K562 (cell line): ENCODE results near the gene GALK2. TPM values are rescaled to one million over a fixed set of nuclear protein-coding genes. Genes with fewer than 3 reads are reported as not detected.

ENCODE experiments used
- ASH1L ChIP-seq: fragments of 450-650 bp; IDR thresholded peaks from 2 replicates; pipeline ENCODE4 v1.6.1; 2018; ENCODE audit warnings: borderline replicate concordance, mild to moderate bottlenecking, low read depth; ENCODE audit not compliant: partially characterized antibody
- CC2D1A ChIP-seq: fragments of 450-650 bp; IDR thresholded peaks from 2 replicates; pipeline ENCODE4 v1.6.1; 2017; ENCODE audit warnings: mild to moderate bottlenecking
- CCNT2 ChIP-seq: IDR thresholded peaks from 2 replicates; pipeline ENCODE4 v1.6.1; 2011; ENCODE audit warnings: borderline replicate concordance, low read depth, mild to moderate bottlenecking, moderate library complexity, mixed read lengths, low read length; ENCODE audit not compliant: insufficient read length; ENCODE audit errors: extremely low read depth
- DPF2 ChIP-seq: fragments of 450-650 bp; IDR thresholded peaks from 2 replicates; pipeline ENCODE4 v1.6.1; 2016
- GABPB2 ChIP-seq: fragments of 250-450 bp; sonication (Bioruptor Pico); conservative IDR thresholded peaks from 2 replicates; pipeline ENCODE4 v1.5.1; 2021; ENCODE audit warnings: mild to moderate bottlenecking
- L3MBTL2 ChIP-seq: fragments of 450-650 bp; IDR thresholded peaks from 2 replicates; pipeline ENCODE4 v1.6.1; 2016; ENCODE audit warnings: mild to moderate bottlenecking, moderate library complexity
- MCM2 ChIP-seq: fragments of 450-650 bp; IDR thresholded peaks from 2 replicates; pipeline ENCODE4 v1.6.1; 2017; ENCODE audit warnings: low read depth, mild to moderate bottlenecking
- MTA3 ChIP-seq: fragments of 450-650 bp; formaldehyde crosslinking; IDR thresholded peaks from 2 replicates; pipeline ENCODE4 v1.6.1; 2017; ENCODE audit warnings: mild to moderate bottlenecking, borderline replicate concordance
- MYBL2 ChIP-seq, 2 experiments: fragments of 450-650 bp in 1 of 2; sonication (generic) in 1 of 2; formaldehyde crosslinking in 1 of 2; IDR thresholded peaks; 2 replicates each; pipeline versions ENCODE4 v1.6.1 to v1.8.1; 2017 to 2022; ENCODE audit warnings: borderline replicate concordance in 1 of 2, inconsistent platforms in 1 of 2, low read depth in 1 of 2, mild to moderate bottlenecking in 1 of 2, missing genetic modification reagents in 1 of 2, moderate library complexity in 1 of 2
- RAD21 ChIP-seq, 2 experiments: fragments of 250-450 bp in 1 of 2; fragments of 450-650 bp in 1 of 2; sonication (Bioruptor Pico) in 1 of 2; formaldehyde crosslinking in 1 of 2; IDR thresholded peaks in 1 of 2; conservative IDR thresholded peaks in 1 of 2; 2 replicates each; pipeline versions ENCODE4 v1.4.0 to v1.8.0; 2020 to 2022; ENCODE audit warnings: mild to moderate bottlenecking in 2 of 2, moderate library complexity in 1 of 2
- RAD51 ChIP-seq: fragments of 450-650 bp; IDR thresholded peaks from 2 replicates; pipeline ENCODE4 v1.7.1; 2016; ENCODE audit warnings: low read depth, mild to moderate bottlenecking, borderline replicate concordance
- RBM39 ChIP-seq: fragments of 200-400 bp; formaldehyde crosslinking; optimal IDR thresholded peaks from 2 replicates; pipeline ENCODE3; 2018; ENCODE audit warnings: low read depth, low read length
- SAFB ChIP-seq: fragments of 200-400 bp; formaldehyde crosslinking; IDR thresholded peaks from 2 replicates; pipeline ENCODE4 v1.6.1; 2017; ENCODE audit warnings: low read depth, low read length, borderline replicate concordance
- SRSF3 ChIP-seq: fragments of 200-400 bp; formaldehyde crosslinking; IDR thresholded peaks from 2 replicates; pipeline ENCODE4 v1.6.1; 2016; ENCODE audit warnings: mild to moderate bottlenecking, low read length, moderate library complexity; ENCODE audit not compliant: insufficient read depth
- TBP ChIP-seq: optimal IDR thresholded peaks from 2 replicates; pipeline ENCODE3; 2011; ENCODE audit warnings: low read depth, low read length, improper control_type of control experiment
- ZKSCAN1 ChIP-seq: fragments of 150-350 bp; IDR thresholded peaks from 2 replicates; pipeline ENCODE4 v1.6.1; 2016; ENCODE audit warnings: low read depth, low read length
- ZNF165 ChIP-seq: fragments of 250-450 bp; sonication (Bioruptor Pico); IDR thresholded peaks from 2 replicates; pipeline ENCODE4 v1.4.0; 2020; ENCODE audit warnings: borderline replicate concordance
- ZNF184 ChIP-seq: sonication (generic); formaldehyde crosslinking; IDR thresholded peaks from 2 replicates; pipeline ENCODE4 v1.5.0; 2020; ENCODE audit warnings: missing genetic modification reagents
- ZNF77 ChIP-seq: fragments of 250-450 bp; sonication (Bioruptor Pico); IDR thresholded peaks from 2 replicates; pipeline ENCODE4 v1.5.0; 2020
- polyA plus RNA-seq, 8 experiments: library from polyadenylated mRNA; depleted of rRNA in 4 of 8; stranded (reverse) in 5 of 8; unstranded in 3 of 8; fragments of >200 nt; fragmentation: Nextera tagmentation in 2 of 8; fragmentation: Illumina TruSeq in 1 of 8; extraction: Ambion mirVana in 2 of 8; extraction: Trizol in 1 of 8; gene quantifications; 2 replicates each; pipeline versions ENCODE4 v1.2.1 to v1.2.3, GENCODE V29; 2011 to 2014; ENCODE audit warnings: inconsistent platforms in 1 of 8, missing spikeins in 1 of 8
- total RNA-seq, 7 experiments: library from RNA; depleted of rRNA in 6 of 7; stranded (reverse); fragments of >200 nt in 6 of 7; fragmentation: Illumina TruSeq in 2 of 7; extraction: Trizol in 2 of 7; gene quantifications; 2 replicates each; pipeline versions ENCODE4 v1.2.1 to v1.2.3, GENCODE V29; 2011 to 2021; ENCODE audit warnings: low replicate concordance in 1 of 7
- TF ChIP-seq, protein P1 (sequence below): fragments of 450-650 bp; IDR thresholded peaks from 2 replicates; pipeline ENCODE4 v1.6.1; 2016; ENCODE audit warnings: low read depth
- TF ChIP-seq, protein P2 (sequence below): fragments of 250-450 bp; sonication (Bioruptor Pico); IDR thresholded peaks from 2 replicates; pipeline ENCODE4 v1.5.0; 2021

The GALK2 gene
- total and polyA plus RNA-seq, 9 of the 15 experiments (the other 6 are each of a cell fraction or from before 2014, with no cell fraction given), result 32.8 to 82.0 (median 54.4) TPM

DNA sequence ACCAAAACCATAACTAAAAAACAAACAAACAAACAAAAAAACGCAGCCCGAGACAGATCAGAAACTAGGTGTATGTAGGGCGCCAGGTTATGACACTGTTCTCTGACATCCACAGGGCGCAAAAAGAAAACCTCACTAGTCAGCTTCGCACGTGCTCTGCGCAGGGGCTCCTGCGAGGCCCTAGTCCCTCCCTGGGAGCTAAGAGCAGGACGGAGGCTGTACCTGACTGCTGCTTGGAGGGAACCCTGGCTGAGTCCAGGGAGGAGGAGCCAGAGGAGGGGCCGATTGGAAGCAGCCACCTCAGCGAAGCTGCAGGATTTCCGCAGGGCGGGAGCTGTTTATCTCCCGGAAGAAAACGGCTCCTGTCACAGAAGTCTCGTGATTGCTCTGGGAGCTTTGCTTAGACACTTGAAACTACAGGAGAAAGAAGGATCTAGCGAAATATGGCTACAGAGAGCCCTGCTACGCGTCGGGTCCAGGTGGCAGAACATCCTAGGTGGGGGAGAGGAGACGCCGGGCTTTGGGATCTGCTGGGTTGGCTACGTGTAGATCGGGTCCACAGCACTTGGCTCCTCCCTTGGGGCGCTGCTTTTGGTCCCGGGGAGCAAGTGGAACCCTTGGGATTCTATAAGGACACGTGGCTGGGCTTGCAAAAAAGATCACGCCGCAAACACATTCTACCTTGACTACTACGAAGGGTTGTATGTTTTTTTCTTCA, at the start of gene GALK2 (continued):
- TF ChIP-seq, protein P1, sequence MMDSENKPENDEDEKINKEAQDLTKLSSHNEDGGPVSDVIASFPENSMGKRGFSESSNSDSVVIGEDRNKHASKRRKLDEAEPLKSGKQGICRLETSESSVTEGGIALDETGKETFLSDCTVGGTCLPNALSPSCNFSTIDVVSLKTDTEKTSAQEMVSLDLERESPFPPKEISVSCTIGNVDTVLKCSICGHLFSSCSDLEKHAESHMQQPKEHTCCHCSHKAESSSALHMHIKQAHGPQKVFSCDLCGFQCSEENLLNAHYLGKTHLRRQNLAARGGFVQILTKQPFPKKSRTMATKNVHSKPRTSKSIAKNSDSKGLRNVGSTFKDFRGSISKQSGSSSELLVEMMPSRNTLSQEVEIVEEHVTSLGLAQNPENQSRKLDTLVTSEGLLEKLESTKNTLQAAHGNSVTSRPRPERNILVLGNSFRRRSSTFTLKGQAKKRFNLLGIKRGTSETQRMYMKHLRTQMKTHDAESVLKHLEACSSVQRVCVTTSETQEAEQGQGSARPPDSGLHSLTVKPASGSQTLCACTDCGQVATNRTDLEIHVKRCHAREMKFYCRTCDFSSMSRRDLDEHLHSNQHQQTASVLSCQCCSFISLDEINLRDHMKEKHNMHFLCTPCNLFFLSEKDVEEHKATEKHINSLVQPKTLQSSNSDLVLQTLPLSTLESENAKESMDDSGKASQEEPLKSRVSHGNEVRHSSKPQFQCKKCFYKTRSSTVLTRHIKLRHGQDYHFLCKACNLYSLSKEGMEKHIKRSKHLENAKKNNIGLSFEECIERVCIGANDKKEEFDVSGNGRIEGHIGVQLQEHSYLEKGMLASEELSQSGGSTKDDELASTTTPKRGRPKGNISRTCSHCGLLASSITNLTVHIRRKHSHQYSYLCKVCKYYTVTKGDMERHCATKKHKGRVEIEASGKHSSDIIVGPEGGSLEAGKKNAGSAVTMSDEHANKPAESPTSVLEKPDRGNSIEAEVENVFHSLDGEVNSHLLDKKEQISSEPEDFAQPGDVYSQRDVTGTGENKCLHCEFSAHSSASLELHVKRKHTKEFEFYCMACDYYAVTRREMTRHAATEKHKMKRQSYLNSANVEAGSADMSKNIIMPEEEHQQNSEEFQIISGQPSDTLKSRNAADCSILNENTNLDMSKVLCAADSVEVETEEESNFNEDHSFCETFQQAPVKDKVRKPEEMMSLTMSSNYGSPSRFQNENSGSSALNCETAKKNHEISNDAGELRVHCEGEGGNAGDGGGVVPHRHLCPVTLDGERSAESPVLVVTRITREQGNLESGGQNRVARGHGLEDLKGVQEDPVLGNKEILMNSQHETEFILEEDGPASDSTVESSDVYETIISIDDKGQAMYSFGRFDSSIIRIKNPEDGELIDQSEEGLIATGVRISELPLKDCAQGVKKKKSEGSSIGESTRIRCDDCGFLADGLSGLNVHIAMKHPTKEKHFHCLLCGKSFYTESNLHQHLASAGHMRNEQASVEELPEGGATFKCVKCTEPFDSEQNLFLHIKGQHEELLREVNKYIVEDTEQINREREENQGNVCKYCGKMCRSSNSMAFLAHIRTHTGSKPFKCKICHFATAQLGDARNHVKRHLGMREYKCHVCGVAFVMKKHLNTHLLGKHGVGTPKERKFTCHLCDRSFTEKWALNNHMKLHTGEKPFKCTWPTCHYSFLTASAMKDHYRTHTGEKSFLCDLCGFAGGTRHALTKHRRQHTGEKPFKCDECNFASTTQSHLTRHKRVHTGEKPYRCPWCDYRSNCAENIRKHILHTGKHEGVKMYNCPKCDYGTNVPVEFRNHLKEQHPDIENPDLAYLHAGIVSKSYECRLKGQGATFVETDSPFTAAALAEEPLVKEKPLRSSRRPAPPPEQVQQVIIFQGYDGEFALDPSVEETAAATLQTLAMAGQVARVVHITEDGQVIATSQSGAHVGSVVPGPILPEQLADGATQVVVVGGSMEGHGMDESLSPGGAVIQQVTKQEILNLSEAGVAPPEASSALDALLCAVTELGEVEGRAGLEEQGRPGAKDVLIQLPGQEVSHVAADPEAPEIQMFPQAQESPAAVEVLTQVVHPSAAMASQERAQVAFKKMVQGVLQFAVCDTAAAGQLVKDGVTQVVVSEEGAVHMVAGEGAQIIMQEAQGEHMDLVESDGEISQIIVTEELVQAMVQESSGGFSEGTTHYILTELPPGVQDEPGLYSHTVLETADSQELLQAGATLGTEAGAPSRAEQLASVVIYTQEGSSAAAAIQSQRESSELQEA, result no peak
- TF ChIP-seq ZKSCAN1 (no peak), CC2D1A (peak; percentile 79), RAD21 (CRISPR knock-in tag; conservative IDR thresholded peaks at IDR 0.05 in 1 of 2, IDR thresholded peaks at IDR 0.05 in 1 of 2) (no peak), DPF2 (0 out of 2 replicates have a peak, but pooled peaks have one; percentile 13), ASH1L (no peak), MTA3 (peak; percentile 61; the same call in 1 of the 2 replicates), RAD51 (peak; percentile 36; the same call in 1 of the 2 replicates), RBM39 (no peak), MCM2 (no peak), ZNF184 (CRISPR knock-in tag) (no peak), SRSF3 (no peak), MYBL2 (IDR thresholded peaks at IDR 0.05; ENCODE audit: low read depth) (no peak), MYBL2 (CRISPR knock-in tag; IDR thresholded peaks at IDR 0.05; ENCODE audit: borderline replicate concordance) (no peak), SAFB (no peak), GABPB2 (no peak), TBP (peak; percentile 96), L3MBTL2 (peak; percentile 100), ZNF165 (CRISPR knock-in tag) (no peak), CCNT2 (peak; percentile 17), ZNF77 (CRISPR knock-in tag) (no peak)
- TF ChIP-seq, protein P2, sequence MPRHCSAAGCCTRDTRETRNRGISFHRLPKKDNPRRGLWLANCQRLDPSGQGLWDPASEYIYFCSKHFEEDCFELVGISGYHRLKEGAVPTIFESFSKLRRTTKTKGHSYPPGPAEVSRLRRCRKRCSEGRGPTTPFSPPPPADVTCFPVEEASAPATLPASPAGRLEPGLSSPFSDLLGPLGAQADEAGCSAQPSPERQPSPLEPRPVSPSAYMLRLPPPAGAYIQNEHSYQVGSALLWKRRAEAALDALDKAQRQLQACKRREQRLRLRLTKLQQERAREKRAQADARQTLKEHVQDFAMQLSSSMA (CRISPR knock-in tag), result 0 out of 2 replicates have a peak, but pooled peaks have one; percentile 49
